HG02571 (cell line): ENCODE results near the gene CCR4.
"Not testable (repeated sequence)": the region's sequence is repeated elsewhere in the genome, so short reads cannot be mapped to it uniquely, and the experiment has no call there.

ENCODE experiments used
- ATAC-seq: cut with Tn5 transposase; IDR thresholded peaks from one replicate; pipeline ENCODE4 v1.9.1; 2021; ENCODE audit warnings: mild to moderate bottlenecking, moderate library complexity; ENCODE audit not compliant: unreplicated experiment

The CCR4 gene

GRCh38 chr3:32977861-32978260 lies 26.4 kb downstream of the CCR4 start:
- no peak for ATAC-seq

DNA sequence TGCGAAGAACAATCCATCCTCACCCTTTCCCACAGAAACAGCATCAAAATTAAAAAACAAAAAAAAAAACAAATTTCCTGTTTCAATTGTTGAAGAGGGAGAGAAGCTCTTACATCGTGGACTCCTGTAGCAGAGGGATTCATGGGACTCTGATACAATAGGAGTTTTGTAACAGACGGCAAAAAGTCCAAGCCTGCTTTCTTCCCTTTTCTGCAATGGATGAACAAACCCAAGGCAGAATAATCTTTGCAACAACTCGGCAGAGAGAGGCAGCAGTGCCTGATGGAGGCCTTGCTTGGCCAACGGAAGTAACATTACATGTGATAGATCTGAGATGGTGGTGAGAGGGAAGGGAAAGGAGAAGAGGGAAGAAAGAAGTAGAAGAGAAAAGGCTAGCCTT lies 26.9 kb downstream of the CCR4 start:
- ATAC-seq: no peak

GRCh38 chr3:32983124-32983523 lies 31.7 kb downstream of the CCR4 start:
- ATAC-seq: no peak

DNA sequence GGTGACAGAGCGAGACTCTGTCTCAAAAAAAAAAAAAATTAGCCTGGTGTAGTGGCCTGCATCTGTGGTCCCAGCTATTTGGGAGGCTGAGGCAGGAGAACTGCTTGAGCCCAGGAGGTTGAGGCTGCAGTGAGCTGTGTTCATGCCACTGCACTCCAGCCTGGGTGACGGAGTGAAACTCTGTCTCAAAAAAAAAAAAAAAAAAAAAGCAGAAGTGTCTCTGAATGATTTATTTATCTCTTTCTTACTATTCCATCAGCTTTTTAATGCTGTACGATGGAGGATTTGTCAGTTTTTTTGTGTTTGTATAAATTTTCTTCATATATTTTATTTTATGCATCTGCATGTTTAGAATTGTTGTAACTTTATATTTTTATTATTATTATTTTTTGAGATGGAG lies 33.5 kb downstream of the CCR4 start:
- not testable (repeated sequence) for ATAC-seq

DNA sequence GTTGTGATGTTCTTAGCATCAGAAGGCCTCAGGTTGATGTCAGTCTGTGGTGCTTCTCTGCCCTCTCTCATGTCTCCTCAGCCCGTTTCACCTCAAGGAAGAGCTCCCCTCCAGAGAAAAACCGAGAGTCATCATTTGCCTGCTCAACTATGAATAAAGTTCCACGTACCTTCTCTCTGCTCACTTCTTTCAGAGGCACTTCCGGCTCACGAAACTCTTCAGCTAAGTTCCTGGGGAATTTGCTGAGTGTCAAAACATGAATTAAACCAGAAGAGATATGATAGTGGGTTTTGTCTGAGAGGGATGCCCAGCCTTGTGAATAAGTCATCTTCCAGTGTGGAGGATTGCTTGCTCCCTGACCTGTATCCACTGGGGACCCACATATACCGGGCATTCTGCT lies 37.7 kb downstream of the CCR4 start:
- ATAC-seq: no peak

DNA sequence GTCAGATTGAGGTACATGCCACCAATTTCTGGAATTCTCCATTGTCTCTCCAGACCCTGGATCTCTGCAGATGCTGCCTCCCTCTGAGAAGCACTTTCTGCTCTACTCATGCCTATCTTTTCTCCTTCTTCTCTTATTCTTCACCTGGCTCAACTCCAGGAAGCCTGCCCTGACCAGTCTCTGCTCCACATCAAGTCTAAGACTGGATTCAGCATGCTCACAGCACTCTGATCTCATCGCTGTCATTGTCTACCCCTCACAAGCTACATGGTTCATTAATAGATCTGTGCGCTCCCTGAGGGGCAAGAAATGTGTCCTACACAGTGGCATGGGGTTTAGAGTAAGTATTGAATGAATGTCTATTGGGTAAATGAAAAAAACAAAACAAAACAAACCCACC lies 38.7 kb downstream of the CCR4 start:
- no peak for ATAC-seq

DNA sequence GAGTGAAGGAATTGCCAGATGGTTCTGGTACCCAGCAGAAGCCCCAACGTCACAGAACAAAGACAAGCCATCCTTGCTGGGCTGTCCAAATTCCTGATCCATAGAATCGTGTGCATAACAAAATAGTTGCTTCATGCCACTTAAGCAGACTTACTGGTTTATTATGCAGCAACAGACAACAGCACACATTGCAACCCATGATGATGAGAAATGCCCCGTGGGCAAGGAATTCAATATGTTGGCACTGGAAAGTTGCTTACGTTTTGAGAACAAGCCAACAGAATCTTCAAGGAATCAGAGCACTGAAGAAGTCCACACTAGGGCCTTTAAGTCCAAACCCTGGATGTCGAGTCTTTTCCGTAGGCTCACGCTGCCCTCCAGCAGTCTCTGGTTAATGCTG lies 40.3 kb downstream of the CCR4 start:
- ATAC-seq: no peak

DNA sequence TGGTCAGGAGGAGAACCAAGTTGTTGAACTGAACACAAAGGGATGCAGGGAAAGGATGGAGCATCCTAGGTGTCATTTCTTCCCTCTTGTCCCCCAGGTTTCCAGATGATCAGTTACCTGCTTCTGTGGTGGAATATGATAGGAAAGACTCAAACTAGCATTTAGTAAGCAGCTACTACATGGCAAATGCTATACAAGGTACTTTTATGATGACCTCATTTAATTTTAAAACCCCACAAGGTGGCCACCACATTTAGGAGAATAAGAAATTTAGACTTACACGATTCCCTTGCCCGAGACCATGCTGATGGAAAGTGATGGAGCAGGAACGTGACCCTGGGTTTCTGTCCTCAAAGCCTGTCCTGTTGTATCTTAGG lies 40.9 kb downstream of the CCR4 start:
- ATAC-seq: no peak

DNA sequence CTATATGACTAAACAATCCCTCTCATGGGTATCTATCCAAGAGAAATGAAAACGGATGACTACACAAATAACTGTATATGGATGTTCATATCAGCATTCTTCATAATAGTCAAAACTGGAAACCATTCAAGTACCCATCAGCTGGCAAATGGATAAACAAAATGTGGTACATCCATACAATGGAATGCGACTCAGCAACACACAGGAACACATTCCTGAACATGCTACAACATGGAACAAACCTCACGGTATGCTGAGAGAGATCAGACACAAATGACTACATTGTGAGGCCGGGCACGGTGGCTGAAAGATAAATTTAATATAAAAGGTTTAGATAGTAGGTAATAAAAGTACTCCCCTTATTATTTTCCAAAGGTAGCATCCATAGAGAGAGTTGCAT lies 42.6 kb downstream of the CCR4 start:
- no peak for ATAC-seq

- ATAC-seq: no peak
Observed at GRCh38 chr3:32995098-32995497, 43.7 kb downstream of the CCR4 start.

- no peak for ATAC-seq
Observed at GRCh38 chr3:32996048-32996754, 44.8 kb downstream of the CCR4 start.

DNA sequence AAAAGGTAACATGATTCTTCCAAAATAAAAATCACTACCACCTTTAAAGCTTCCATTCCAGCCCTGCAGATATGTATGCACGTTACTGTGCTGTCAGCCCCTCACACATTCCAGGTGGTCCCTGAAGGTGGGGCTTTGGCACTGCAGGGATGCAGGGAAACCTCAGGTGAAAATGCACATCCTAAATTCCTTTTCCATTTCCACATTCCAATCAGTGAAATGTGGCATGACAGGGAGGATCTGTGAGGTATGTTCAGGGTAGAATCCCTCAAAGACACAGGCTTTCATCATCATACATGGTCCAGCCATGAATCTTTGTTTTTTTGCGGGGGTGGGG lies 45.3 kb downstream of the CCR4 start:
- ATAC-seq: no peak

- ATAC-seq: no peak
Observed at GRCh38 chr3:32998631-32999451, 47.4 kb downstream of the CCR4 start.

DNA sequence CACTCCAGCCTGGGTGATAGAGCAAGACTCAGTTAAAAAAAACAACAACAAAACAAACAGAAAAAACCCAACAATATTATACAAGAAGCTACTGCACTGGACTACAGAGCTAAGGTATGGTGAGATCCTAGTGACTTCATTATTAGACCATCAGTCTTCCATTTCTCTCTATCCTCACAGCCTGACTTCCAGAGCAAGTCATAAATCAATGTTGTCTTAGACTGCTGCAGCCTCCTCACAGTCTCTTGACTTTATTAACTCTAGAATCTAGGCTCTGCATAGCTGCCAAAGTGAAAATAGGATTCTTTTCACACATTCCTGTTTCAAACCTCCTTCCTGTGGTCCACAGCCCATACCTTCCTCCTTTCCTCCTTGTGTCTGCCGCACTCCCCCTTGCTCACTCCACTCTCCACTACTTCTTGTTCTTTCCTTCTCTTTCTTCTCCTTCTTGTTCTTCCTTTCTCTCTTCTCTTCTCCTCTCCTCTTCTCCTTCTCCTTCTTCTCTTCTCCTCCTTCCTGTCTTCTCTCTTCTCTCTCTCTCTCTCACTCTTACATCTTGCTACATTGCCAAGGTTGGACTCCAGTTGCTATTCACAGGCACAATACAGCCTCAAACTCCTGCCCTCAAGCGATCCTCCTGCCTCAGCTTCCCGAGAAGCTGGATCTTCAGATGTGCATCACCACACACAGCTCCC lies 49.4 kb downstream of the CCR4 start:
- no peak for ATAC-seq

DNA sequence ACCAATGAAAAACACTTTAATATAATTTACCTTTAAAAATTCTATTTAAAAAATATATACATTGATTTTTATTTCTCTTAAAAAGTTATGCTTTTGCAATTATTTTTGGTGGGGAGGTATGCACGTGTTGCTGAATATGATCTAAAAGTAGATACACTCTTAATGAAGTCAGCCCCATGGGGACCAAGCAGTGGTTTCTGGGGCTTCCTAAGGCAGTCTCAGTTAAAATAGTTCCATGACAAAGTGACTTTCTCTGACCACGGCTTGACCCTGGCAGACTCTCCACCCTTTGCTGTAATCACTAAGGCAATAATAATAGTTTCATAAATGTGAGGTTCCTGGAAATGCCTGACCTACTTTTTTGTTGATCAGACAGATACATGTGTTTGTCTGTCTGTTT lies 50.4 kb downstream of the CCR4 start:
- ATAC-seq: no peak

GRCh38 chr3:33003308-33003707 lies 51.9 kb downstream of the CCR4 start:
- ATAC-seq: no peak

- ATAC-seq: no peak
Observed at GRCh38 chr3:33004205-33004604, 52.8 kb downstream of the CCR4 start.

GRCh38 chr3:33004961-33005360 lies 53.5 kb downstream of the CCR4 start:
- ATAC-seq: no peak
